ENCODE data around the gene ATXN7L3. TPM values are rescaled to one million over a fixed set of nuclear protein-coding genes. Genes with fewer than 3 reads are reported as not detected.

The ATXN7L3 gene
- total and polyA plus RNA-seq, 9 of the 15 experiments (the other 6 are each of a cell fraction or from before 2014, with no cell fraction given), result 0.62 to 66.1 (median 33.2) TPM

GRCh38 chr17:44159519-44160210 lies 40.0 kb downstream of the ATXN7L3 start (continued):
- TF ChIP-seq CREB3L1 (IDR thresholded peaks at IDR 0.05; ENCODE audit: borderline replicate concordance, low read depth) (0 out of 2 replicates have a peak, but pooled peaks have one; percentile 46), BRF1 (IDR thresholded peaks at IDR 0.05; ENCODE audit: borderline replicate concordance, extremely low read depth, insufficient read length) (no peak), HMGXB4 (CRISPR knock-in tag; IDR thresholded peaks at IDR 0.05) (peak; percentile 60; the same call in 1 of the 2 replicates), ZBTB8A (IDR thresholded peaks at IDR 0.05; ENCODE audit: partially characterized antibody) (no peak), USF2 (CRISPR knock-in tag; IDR thresholded peaks at IDR 0.05) (peak; percentile 95), ZNF121 (CRISPR knock-in tag; conservative IDR thresholded peaks at IDR 0.05) (no peak), PML (IDR thresholded peaks at IDR 0.05; ENCODE audit: low read length) (0 out of 2 replicates have a peak, but pooled peaks have one; percentile 30), MYC (IDR thresholded peaks at IDR 0.05; ENCODE audit: low read depth, low read length) (peak; percentile 27), MYC (CRISPR knock-in tag; IDR thresholded peaks at IDR 0.05; ENCODE audit: borderline replicate concordance, low read depth) (no peak), PBX2 (CRISPR knock-in tag; IDR thresholded peaks at IDR 0.05; ENCODE audit: low read depth) (no peak), PBX2 (tag; conservative IDR thresholded peaks at IDR 0.05; ENCODE audit: low read depth) (no peak), TCF3 (CRISPR knock-in tag; IDR thresholded peaks at IDR 0.05) (peak; percentile 82), CBX3 (IDR thresholded peaks at IDR 0.05; ENCODE audit: borderline replicate concordance in 1 of 2, low read length in 2 of 2) (peak in 1 of 2 experiments; percentile 26; a peak in 1 of 3 replicates), TSC22D4 (tag; IDR thresholded peaks at IDR 0.05) (no peak), EHMT2 (IDR thresholded peaks at IDR 0.05) (peak; percentile 57; the same call in 1 of the 2 replicates), ZFX (CRISPR knock-in tag; IDR thresholded peaks at IDR 0.05) (peak; percentile 72)

Measured in K562 (cell line).